SIG-M5 treated with dmso at 0.1 percent for 504 hours (cell line): ENCODE results near the gene SLC25A43.
A peak's percentile ranks its signal among the peaks of the same experiment; 100 is the strongest.

Experiments used
- DNase-seq: peaks from one replicate; lab custom pipeline; 2025; ENCODE audit not compliant: unreplicated experiment; lab: John Stamatoyannopoulos, UW

Gene SLC25A43

GRCh38 chrX:119495734-119496726 lies 96.9 kb downstream of the SLC25A43 start:
- DNase-seq: no peak

- peak; percentile 47 for DNase-seq
Measured at GRCh38 chrX:119497185-119497584, 98.0 kb downstream of the SLC25A43 start.

GRCh38 chrX:119500061-119500800 lies 101.1 kb downstream of the SLC25A43 start:
- no peak for DNase-seq

DNA sequence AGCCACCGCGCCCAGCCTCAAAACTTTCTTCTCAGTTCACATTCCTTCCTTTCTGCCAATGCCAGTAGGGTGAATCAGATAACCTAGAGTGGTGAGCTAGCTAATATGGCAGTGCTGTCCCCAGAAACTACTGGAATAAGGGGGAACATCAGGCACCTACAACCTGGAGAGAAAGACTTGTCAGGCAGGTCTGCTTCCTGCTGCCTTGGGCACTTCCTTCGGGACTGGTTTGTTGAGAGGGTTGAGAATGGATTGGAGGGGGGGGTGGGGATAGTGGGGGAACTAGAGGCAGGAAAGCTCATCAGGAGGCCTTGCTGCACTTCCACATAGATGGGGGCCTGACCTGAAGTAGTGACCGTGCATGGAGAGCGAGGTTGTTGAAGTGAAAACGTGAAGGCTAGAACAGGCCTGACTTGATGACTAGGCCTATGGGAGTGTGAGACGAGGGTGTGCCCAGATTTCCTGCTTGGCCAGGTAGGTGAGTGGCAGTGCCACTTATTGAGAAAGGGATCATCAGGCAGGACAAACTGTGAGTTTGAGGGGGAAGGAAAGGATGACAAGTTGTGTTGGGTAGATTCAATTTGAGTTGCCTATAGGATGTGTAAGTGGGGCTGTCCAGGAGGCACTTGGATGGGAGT lies 102.5 kb downstream of the SLC25A43 start:
- no peak for DNase-seq

GRCh38 chrX:119502727-119503483 lies 103.8 kb downstream of the SLC25A43 start:
- no peak for DNase-seq

DNA sequence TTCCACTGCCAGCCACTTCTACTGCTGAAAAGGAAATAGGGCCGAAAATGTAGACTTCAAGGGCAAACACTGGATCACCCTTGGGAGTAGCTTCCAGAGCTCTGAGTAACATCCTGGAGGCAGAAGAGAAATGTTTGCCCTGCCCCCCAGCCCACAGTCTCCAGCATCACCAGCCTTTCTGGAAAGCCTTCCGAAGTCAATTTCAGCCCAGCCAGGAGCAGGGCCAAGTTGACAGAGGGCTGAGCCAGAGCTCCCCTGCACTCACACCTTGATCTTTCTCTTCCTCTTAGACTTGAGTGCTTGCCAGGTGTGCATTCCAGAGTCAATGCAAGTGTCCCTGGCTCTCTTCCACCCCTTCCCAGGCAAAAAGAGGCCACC lies 104.3 kb downstream of the SLC25A43 start:
- no peak for DNase-seq
